Transverse colon (tissue), 4 donors: ENCODE measurements around the gene CXCR1.

Experiments used
- CTCF ChIP-seq, 5 experiments: fragments of 200-600 bp in 3 of 5; fragments of 450-650 bp in 2 of 5; sonication (generic) in 3 of 5; IDR thresholded peaks; 1 replicate in 2 of 5; 2 replicates in 3 of 5; pipeline ENCODE4 v1.5.1; 2016 to 2017; ENCODE audit warnings: antibody characterized with exemption in 5 of 5, inconsistent platforms in 3 of 5, mild to moderate bottlenecking in 2 of 5, moderate library complexity in 1 of 5
- EP300 ChIP-seq: sonication (generic); formaldehyde crosslinking; IDR thresholded peaks from one replicate; pipeline ENCODE4 v1.6.1; 2017; ENCODE audit warnings: antibody characterized with exemption, low read depth
- POLR2A ChIP-seq: fragments of 450-650 bp; IDR thresholded peaks from one replicate; pipeline ENCODE4 v1.6.1; 2016; ENCODE audit warnings: antibody characterized with exemption, mild to moderate bottlenecking, moderate library complexity
- POLR2AphosphoS5 ChIP-seq, 3 donors: sonication (generic); formaldehyde crosslinking; IDR thresholded peaks; one replicate each; pipeline ENCODE4 v1.6.1; 2016; ENCODE audit warnings: antibody characterized with exemption in 3 of 3

- TF ChIP-seq CTCF (IDR thresholded peaks at IDR 0.05) (no peak), POLR2AphosphoS5 (IDR thresholded peaks at IDR 0.05) (no peak), POLR2A (no peak), EP300 (no peak)
These were observed 38.8 kb downstream of the CXCR1 start for GRCh38 chr2:218127929-218128455.
